Measurements from ENCODE around the gene PMS1. TPM values are rescaled to one million over a fixed set of nuclear protein-coding genes. Genes with fewer than 3 reads are reported as not detected.
"Not testable (repeated sequence)": the region's sequence is repeated elsewhere in the genome, so short reads cannot be mapped to it uniquely, and the experiment has no call there.

Gene PMS1
- total RNA-seq, 1 donor from 2014 or later, result 34.1 TPM

DNA sequence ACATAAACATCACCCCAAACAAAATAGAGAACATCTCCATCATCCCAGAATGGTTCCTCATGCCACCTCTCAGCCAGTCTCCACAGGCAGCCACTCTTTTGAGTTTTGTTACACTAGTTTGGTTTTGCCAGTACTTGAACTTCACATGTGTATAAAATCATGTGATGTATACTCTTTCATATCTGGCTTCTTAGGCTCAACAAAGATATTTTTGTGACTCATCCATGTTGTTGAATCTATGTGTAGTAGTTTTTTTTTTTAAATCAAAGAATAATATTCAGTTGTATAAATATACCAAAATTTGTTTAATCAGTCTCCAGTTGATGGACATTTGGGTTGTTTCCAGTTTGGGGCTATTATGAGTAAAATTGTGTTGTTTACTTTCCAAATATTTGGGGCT is 75.9 kb downstream of the PMS1 start:
- no peak for DNase-seq (ENCODE audit: low read depth)

DNA sequence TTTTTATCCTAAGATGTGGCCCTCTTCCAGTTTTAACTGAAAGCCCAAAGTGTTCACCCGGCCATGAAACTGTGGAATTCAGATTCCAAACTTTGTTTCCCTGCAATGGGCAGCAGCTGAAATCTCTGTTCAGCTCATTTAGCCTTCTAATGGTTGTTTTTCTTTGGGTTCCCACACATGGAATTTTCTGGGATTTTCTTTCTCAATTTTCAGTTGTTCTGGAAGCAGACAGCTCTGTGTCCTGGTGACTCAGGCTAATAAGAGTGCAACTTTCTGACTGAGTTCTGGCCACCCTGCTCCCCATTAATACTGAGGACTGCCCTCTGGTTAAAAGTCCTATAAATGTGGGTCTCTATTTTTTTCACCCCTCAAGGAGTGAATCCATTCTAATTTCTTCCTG is 78.5 kb downstream of the PMS1 start:
- peak; percentile 21 for DNase-seq (ENCODE audit: low read depth)

DNA sequence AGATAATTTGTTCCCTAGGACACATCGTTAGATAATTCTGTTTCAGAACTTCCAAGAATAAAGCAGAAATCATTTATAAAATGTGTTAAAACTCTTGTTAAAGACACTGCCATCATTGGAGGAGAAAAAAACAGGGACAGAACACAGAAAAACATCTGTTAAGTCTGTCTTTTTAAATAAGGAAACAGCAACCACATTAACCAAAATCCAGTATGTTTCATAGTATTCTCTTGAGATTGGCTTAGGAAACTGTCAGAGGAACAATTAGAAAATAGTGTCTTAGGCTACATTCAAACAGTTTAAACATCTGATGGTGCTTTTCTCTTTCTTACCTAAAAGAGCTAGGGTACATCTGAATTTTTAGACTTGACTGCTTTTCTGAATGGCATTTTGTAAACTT is 81.6 kb downstream of the PMS1 start:
- peak; percentile 45 for DNase-seq (ENCODE audit: low read depth)

DNA sequence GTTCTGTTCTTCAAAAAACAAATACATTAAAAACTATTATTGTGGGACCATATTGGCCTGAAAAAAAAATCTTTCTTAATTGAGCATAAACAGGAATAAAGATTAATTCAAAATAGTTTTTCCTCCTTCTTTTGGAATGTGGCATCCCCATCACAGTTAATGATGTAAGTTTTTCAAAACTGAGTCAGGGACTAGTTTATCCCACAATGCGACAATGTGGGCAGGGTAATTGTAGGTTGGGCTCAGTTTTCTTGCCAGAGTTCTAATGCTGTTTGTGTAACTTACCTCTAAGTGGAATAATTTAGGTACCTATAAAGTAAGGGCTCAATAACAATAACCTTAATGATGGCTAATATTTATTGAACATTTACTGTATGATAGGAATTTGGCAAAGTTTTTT is 82.0 kb downstream of the PMS1 start:
- DNase-seq (ENCODE audit: low read depth), result peak; percentile 30

DNA sequence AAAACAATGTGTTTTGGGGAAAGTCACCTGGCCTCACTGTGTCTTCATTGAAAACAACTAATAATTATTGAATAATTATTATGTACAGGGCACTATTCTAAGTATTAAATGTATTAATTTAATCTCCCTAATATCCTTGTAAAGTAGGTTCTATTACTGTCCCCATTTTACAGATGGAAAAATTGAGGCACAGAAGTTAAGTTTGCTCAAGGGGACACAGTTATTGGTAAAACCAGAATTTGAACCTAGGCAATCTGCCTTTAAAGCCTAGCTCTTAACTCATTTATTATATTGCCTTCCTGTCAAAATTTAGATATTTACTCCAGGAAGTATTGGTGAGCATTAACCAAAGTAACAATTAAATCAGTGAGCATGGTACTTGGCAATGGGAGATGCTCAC is 84.6 kb downstream of the PMS1 start:
- DNase-seq (ENCODE audit: low read depth), result no peak

DNA sequence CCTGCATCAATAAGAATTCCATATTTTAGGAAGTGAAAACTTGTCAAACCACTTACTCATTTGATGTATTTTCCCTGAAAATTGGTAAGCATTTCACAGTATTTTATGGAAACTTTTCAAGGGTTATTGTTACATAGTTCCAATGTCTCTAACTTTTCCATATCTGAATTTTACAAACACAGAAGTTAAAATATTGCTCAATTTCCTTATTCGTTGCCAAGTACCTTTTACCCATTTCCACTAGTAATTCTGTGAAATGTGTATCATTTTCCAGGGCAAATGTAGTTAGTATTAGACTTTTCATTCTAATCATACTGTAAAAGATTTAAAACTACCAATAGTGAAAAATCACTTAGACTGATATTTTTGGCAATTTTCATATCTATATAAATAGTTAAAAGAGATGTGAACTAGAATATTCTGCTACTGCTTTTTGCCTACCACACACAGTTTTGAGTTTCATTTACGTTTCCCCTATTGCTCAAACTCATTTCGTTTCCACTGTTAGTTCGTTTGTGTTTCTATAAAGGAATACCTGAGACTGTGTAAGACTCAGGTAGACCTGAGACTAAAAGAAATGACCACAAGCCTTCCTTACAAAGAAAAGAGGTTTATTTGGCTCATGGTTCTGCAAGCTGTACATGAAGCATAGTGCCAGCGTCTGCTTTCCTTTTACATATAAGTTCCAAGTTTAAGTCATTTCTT is 86.3 kb downstream of the PMS1 start:
- no peak for DNase-seq (ENCODE audit: low read depth)

DNA sequence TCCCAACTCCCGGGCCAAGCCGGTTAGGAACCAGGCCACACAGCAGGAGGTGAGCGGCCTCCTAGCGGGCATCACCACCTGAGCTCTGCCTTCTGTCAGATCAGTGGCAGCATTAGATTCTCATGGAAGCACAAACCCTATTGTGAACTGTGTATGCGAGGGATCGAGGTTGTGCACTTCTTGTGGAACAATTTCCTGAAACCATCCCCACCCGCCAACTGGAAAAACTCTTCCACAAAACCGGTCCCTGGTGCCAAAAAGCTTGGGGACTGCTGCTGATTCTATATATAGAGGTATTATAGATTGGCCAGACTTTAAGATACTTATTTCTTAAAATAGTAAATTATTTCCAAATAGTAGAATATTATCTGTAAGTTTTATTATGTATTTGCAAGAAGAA is 89.4 kb downstream of the PMS1 start:
- no peak for DNase-seq (ENCODE audit: low read depth)

DNA sequence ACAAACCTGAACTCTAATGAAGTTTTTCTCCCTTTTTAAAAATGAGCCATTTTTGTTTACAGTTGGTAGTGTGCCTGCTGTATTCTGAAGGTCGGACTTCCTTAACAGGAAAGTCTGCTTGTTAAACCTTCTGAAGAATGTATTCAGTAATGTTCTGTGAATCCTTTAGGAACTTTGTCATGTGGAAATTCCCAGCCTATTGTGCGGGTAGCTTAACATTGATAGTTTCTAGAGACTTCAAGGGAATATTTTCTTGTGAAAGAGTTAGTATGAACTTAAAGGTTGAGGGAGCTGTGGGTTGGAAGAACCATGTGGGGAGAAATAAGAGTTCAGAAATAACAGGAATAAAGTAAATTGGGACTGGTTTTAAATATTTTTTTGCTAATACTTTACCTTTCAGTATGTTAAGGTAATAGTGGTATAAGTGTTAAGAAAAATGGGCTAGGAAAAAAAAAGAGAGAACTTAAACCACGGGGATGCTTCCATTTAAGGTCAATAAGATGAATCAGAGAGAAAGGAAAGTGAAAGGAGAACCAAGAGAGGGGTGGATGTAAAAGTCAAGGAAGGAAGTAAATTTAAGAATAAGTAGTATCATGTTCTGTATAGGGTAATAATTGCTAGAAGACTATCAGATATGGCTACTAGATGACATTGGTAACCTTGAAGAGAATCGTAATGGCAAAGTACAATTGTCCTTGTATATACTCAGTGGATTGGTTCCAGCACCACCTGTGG is 90.5 kb downstream of the PMS1 start:
- DNase-seq (ENCODE audit: low read depth), result no peak

DNA sequence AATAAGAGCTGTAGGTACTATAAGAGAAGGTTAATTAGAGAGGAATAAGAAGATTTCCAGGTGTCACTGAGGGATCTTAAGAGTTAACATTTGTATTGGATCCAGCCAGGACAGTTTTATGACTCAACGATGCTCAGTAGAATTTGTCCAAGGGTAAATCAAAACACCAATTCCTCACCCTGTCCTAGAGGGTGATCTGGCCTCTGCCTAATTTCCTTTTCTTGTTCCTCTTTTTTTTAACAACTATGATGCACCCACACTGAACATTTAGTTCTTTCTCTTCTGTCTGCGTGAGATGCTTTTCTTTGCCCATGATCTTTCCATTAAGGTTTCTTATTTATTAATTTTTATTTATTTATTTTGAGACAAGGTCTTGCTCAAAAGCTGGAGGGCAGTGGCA is 92.0 kb downstream of the PMS1 start:
- DNase-seq (ENCODE audit: low read depth), result no peak

DNA sequence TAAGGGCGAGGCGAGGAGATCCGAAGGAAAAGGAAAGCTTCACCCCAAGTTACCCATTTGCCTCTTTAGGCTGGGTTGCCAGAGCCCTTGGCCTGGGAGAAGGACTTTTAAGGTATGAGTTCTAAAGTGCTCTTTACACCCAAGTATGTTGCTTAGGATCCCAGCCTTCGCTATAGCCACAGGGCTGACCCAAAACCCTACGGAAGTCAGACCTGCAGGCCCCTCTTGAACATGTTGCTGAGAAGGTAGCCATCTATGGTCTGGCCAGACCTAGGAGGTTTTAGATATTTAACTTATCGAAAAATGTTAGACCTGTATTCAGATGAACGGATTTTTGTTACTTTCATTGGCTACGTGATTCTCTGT is 95.4 kb downstream of the PMS1 start:
- DNase-seq (ENCODE audit: low read depth), result no peak

DNA sequence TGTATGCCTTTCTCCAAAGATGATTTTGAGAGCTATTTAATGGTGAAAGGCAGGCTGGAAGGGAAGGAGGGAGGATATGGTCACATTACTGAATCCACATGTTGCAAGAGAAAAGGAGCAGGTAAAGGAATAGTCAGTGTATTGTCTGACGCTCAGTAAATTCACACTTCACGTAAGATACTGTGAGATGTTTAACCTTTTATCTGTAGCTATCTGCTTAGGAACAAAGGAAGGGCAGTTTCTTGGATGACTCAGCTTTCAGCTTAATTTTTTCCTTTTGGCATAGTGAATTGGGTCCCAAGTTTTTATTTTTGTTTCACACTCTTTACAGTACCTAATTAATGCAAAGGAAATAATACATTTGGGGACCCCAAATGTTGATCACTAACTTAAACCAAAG is 96.2 kb downstream of the PMS1 start:
- no peak for DNase-seq (ENCODE audit: low read depth)

DNA sequence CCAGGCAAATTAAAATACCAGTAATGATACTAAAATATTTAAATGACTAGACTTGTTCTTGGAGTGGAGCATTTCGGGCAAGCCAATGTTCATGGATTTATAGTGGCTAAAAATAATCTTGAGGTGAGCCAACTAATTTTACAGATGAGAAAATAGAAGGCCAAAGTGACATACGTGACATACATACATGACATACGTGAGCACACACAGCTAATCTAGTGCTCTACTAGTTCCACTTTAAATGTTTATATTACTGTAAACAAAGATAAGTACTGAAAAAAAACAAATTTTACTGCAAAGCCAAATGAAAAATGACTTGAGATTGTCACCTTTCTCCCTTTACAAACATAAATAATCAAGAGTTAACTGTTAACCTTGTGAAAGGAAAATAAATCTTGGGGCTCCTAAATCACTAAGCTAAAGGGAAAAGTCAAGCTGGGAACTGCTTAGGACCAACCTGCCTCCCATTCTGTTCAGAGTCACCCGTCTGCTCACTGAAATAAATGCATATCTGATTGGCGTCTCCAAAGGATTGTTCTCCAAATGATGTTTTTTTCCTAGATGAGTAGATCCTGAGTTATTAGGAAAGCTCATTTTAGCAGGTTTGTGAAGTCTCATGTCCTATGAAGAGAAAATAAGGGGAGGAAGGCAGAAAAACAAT is 96.7 kb downstream of the PMS1 start:
- DNase-seq (ENCODE audit: low read depth), result no peak

DNA sequence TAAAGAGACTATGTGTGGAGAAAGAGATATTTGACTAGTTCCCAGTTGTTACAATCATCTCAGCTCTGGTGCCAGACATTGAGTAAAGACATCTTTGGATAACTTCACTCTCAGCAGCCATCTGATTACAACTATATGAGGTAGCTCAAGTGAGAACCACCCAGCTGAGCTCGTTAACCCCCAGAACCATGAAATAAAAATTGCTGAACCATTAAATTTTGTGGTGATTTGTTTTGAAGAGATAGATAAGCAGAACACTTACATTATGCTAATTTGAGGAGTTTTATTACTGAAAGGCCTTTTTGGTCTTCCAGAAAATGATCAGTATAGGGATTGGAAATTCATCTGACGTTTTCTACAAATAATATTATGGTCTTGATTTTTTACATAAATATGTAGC is 101.1 kb downstream of the PMS1 start:
- no peak for DNase-seq (ENCODE audit: low read depth)

DNA sequence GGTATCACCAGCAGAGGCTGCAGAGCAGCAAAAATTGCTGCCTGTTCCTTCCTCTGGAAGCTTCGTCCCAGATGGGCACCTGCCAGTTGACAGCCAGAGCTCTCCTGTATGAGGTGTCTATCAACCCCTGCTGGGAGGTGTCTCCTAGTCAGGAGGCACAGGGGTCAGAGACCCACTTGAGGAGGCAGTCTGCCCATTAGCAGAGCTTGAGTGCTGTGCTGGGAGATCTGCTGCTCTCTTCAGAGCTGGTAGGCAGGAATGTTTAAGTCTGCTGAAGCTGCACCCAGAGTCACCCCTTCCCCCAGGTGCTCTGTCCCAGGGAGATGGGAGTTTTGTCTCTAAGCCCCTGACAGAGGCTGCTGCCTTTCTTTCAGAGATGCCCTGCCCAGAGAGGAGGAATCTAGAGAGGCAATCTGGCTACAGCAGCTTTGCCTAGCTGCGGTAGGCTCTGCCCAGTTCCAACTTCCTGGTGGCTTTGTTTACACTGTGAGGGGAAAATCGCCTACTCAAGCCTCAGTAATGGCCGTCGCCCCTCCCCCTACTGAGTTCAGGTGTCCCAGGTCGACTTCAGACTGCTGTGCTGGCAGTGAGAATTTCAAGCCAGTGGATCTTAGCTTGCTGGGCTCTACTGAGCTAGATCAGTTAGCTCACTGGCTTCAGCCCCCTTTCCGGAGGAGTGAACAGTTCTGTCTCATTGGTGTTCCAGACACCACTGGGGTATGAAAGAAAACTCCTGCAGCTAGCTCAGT is 108.5 kb downstream of the PMS1 start:
- not testable (repeated sequence) for DNase-seq (ENCODE audit: low read depth)

DNA sequence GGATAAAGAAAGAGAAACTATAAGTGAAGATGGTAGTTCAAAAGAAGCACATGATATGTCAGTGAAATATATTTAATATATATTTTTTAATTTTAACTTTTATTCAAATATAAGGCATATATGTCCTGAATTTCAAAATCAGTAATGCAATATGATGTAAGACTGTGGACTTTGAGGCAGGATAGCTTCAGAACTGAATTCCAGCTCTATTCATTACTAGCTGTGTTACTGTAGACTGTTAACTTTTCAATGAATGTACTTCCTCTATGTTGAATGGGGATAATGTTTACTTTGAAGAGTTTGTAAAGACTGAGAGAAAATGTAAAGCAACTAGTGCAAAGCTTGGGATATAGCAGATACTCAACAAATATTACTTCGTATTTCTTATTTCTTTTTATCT is 112.6 kb downstream of the PMS1 start:
- DNase-seq (ENCODE audit: low read depth), result no peak

DNA sequence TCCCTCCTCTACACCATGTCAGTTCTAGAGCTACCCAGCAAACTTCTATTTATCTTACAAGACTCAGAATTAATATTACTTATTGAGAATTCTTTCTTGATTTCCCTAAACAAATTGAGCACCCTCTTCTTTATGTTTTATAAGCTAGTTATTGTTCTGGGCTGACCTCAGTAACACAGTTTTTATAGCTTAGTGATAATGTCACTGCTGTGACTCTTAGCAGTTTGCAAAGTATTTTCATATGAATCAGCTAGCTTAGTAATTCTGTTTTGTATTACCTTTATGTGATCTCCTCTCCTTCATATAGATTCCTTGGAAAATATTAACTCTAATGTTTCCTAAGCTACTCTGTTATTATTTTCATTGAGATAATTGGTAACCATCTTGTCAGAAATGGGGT is 114.9 kb downstream of the PMS1 start:
- DNase-seq (ENCODE audit: low read depth), result no peak

DNA sequence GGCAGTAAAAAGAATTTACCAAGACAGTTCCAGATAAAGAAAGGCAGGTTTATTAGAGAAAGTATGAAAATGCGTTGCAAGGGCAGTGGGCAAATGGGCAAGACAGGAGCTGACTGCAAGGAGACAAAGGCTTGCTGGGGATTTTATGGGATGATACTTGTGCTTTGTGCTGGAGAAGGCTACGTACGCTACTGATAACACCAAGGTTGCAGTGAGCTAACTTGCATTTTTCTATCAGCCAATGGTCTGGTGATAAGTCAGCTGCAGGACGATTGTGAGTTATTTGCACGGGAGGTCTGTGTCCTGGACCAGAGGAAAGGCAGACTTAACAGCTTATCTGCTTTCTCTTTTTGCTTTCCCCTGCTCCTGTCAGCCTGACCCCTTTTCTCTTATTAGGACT is 116.5 kb downstream of the PMS1 start:
- DNase-seq (ENCODE audit: low read depth), result no peak

DNA sequence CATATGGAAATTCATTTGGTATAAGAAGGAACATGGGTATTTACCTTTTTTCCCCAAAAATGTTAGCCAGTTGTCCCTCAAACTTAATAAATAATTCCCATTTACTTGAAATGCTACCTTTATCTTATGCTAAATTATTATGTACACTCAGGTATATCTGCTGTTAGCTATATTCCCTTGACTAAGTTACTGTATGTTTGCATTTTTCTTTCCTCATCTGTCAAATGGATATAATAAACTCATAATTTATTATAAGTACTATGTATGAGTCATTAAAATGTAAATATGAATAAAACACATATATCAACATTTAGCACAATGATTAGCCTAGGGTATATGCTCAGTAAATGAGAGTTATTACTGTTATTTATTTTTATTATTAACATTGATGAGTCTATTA is 117.4 kb downstream of the PMS1 start:
- DNase-seq (ENCODE audit: low read depth), result no peak

DNA sequence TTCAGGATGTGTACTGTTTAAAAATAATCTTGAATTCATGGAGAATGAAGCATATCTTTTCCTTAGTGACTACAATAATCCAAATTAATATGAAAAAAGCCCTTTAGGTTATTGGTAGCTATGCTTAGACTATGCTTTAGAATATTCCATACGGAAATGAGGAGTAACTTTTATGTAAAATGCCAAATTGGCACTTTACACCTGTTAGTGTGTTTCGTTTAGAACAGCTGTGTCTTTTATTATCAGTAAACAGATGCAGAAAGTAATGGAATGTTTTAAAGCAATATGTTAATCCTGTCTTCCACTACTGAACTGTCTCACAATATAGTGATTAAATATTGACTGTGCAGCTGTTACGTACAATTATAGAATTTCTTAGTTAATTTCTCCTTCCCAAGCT is 129.6 kb downstream of the PMS1 start:
- DNase-seq (ENCODE audit: low read depth), result peak; percentile 11

DNA sequence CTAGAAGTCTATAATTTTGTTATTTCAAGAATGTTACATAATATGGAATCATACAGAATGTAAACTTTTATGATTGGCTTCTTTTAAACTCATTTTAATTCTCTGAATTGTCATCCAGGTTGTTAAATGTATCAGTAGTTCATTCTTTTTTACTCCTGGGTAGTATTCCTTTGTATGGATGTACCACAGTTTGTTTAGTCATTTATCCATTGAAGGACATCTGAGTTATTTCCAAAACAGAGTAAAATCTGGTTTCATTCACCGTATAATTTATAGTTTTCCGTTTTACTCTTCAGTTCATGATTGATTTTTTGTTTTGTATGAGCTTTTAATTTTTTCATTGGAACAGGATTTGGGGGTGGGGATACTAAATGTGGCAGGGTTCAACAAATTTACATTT is 132.4 kb downstream of the PMS1 start:
- DNase-seq (ENCODE audit: low read depth), result no peak

Measured in myocyte (in vitro differentiated cells).